AG20443 (cell line): ENCODE measurements around the gene SMAD5.

ENCODE experiments used
- DNase-seq: peaks from one replicate; pipeline ENCODE4 v3.0.0; 2012; ENCODE audit warnings: low spot score, mixed read lengths

SMAD5 gene

DNA sequence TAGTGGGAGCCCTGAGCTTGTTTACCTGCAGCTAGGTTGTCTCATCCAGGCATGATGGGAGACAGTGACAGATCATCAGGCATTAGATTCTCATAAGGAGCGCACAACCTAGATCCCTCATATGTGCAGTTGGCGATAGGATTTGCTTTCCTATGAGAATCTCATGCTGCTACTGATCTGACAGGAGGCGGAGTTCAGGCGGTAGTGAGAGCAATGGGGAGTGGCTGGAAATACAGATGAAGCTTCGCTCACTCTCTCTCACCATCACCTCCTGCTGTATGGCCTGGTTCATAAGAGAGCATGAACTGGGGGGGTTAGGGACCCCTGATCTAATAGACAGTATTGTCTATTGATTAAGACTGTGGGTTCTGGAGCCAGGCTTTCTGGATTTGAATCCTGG, 24.9 kb downstream of the SMAD5 start:
- no peak for DNase-seq

GRCh38 chr5:136159457-136159856, 26.8 kb downstream of the SMAD5 start:
- DNase-seq, result peak; percentile 71

GRCh38 chr5:136162008-136162407, 29.4 kb downstream of the SMAD5 start:
- no peak for DNase-seq

DNA sequence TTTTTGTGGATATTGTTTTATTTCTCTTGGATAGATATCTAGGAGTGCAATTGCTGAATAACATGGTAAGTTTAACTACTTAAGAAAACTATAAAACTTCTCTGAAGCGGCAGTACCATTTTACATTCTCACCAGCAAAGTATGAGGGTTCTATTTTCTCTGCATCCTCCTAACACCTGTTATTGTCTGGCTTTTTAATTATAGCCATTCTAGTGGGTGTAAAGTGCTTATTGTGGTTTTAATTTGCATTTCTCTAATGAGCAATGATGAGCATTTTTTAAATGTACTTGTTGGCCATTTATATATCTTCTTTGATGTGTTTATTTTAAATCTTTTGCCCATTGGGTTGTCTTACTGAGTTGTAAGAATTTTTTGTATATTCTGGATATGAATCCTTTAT, 31.6 kb downstream of the SMAD5 start:
- no peak for DNase-seq

DNA sequence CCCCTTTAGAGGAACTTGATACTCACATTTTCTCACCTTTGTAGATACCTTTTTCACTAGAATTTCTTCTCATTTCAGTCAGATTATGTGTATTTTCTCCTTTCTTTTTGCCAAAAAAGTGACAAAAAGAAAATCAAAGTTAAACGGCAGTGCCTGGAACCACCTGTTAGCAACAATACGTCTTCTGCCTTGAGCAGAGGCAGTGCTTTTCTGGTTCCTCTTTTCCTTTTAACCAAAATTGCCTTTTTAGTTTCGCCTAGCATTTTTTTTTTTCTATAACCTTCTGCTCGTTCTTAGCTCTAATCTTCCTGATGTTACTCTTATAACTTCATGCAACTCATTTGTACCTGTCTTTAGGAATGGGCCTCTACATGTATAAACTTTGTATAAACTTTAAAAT, 34.3 kb downstream of the SMAD5 start:
- no peak for DNase-seq

DNA sequence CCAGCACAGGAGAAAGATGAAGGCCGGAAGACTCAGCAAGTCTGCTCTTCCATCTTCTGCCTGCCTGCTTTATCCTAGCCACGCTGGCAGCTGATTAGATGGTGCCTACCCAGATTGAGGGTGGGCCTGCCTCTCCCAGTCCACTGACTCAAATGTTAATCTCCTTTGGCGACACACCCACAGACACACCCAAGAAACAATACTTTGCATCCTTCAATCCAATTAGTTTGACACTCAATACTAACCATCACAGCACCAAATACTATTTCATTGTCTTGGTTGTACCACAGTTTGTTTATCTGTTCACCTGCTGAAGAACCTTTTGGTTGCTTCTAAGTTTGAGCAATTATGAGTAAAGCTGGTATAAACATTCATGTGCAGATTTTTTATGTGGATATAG, 36.6 kb downstream of the SMAD5 start:
- DNase-seq, result no peak

DNA sequence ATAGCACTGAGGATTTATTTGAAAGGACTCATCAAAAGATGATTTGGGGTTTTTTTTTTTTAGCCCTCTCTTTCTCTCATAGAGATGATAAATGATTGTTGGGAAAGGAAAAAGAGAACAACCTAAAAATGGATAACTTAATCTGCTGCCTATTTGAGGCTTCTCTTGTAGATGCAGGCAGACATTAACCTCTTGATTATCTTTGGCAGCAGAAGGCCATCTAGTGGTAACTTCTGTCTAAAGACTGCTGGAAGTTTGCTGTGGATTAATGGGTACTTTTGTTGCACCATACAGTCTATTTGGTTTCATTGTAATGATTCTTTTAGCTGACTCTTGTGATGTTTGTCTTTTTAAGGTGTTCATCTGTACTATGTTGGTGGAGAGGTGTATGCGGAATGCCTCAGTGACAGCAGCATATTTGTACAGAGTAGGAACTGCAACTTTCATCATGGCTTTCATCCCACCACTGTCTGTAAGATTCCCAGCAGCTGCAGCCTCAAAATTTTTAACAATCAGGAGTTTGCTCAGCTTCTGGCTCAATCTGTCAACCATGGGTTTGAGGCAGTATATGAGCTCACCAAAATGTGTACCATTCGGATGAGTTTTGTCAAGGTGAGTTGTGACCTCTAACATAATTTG, 41.5 kb downstream of the SMAD5 start:
- DNase-seq, result peak; percentile 69

DNA sequence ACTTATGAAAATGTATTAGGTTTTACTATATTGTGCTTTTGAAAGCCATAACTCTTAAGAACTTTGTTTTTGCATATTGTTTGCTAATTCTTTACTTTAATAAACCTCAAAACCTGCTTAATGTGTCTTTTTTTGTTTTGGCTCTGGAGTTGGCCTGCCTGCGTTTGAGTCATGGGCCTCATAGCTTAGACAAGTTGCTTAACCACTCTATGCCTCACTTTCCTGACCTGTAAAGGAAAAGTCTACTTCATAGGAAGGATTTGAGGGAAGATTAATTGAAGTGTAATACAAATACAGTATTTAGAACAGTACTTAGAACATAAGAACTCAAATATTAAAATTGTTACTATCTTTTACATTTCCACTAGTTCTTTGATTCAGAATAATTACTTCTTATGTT, 50.0 kb downstream of the SMAD5 start:
- no peak for DNase-seq

DNA sequence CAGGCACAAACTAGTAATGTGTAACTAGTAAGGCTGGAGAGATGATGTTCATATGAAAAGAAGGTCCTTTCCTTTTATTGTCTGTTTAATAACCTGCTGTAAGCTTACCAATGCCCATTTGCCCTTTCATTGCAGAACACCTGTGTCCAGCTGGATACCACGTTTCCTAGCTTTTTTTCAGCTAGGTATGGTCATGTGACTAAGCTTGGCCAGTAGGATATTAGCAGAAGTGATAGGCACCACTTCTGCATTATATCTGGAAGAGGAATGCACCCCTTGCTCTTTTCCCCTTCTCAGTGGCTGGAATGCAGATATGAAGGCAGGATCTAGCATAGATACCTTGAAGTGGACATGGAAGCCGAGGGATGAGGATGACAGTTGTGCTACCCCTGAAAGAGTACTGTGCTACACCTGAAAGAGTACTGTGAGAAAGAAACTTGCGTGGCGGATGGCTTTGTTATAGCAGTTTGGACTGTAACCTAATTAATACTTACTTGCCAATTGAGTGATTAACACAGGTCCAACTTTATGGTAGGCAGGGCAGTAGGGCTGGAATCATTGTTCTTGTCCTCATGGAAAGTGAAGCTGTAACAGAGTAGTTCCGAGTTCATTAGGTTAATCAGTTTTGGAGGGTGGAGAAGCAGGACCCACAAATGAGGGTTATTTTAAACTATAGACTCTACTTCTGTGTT, 53.5 kb downstream of the SMAD5 start:
- DNase-seq, result no peak

DNA sequence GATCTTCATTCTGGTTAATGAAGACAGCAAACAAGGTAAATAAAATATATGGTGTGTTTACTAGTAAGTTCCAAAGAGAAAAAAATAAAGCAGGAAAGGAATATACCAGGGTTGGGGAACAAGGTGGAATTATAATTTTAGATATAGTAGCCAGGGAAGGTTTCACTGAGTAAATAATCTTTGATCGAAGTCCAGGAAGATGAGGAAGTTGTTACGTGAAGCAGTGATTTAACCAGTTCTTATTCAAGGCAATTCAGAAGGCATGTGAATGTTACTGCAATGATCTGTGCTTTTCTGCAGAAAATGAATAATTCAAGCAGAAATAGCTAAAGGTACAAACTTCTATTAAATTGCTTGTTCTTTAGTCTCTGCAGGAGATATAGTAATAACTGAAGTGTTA, 54.2 kb downstream of the SMAD5 start:
- DNase-seq, result no peak

- DNase-seq, result no peak
Observed at GRCh38 chr5:136188859-136189258, 56.2 kb downstream of the SMAD5 start.

- peak; percentile 5 for DNase-seq
Observed at GRCh38 chr5:136190091-136190720, 57.6 kb downstream of the SMAD5 start.

GRCh38 chr5:136190904-136191303, 58.3 kb downstream of the SMAD5 start:
- peak; percentile 7 for DNase-seq

DNA sequence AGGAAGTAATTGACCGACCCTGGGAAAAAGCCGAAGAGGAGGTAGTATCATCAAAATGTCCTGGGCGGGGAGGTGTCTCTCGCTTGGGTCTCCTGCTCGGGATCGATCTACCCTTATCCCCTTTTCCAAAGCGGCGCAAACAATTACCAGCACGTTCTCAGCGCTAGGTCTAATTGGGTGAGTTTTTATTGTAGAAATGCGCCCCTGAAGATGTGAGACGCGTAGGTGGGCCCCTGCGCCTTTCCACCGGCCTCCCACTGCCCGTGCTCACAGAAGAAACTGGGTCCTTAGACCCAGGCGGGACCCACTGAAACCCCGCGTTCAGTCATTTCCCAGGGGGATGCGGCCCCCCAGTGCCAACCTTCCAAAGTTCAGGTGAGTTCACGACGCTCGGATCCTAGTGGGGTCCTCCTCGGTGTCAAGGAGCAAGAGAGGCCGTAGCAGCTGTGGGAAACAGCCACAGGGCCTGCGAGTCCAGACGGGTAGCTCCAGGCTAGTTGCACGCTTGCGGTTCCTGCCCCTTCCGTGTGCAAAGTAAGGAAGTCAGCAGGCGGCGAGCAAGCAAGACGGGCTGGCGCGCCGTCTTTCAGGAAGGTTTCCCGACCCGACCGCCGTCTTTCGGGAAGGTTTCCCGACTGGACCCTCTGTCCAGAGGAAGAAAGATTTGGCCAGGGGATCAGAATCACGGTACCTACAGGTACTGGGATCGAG, 58.8 kb downstream of the SMAD5 start:
- peak; percentile 62 for DNase-seq

GRCh38 chr5:136192015-136192525, 59.4 kb downstream of the SMAD5 start:
- peak; percentile 48 for DNase-seq

- peak; percentile 56 for DNase-seq
Observed at GRCh38 chr5:136192526-136193321, 60.1 kb downstream of the SMAD5 start, which contains the start of gene SMIM32. SMIM32 (minus strand) TSS chr5:136193162; CDS start chr5:136192524, 638 bp downstream.

- DNase-seq, result no peak
Observed at GRCh38 chr5:136193322-136193935, 60.8 kb downstream of the SMAD5 start.

DNA sequence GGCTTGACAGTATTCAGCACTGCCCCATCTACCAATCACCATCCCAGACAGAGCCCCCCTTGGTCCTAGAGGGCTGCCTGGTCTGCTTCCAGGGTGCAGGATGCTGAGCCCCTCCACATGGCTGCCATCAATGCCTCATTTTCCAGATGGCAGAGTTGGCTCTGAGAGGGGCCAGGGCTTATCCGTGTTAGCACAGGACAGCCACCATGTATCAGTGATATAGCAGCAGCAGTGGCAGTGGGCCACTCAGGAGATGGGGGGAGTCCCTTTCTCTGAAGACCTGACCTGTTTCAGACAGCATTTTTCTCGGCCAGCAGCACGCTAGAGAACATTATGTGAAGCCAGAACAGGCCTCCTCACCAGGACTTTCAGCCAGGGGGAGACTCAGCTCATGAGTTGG, 61.9 kb downstream of the SMAD5 start:
- DNase-seq, result no peak

DNA sequence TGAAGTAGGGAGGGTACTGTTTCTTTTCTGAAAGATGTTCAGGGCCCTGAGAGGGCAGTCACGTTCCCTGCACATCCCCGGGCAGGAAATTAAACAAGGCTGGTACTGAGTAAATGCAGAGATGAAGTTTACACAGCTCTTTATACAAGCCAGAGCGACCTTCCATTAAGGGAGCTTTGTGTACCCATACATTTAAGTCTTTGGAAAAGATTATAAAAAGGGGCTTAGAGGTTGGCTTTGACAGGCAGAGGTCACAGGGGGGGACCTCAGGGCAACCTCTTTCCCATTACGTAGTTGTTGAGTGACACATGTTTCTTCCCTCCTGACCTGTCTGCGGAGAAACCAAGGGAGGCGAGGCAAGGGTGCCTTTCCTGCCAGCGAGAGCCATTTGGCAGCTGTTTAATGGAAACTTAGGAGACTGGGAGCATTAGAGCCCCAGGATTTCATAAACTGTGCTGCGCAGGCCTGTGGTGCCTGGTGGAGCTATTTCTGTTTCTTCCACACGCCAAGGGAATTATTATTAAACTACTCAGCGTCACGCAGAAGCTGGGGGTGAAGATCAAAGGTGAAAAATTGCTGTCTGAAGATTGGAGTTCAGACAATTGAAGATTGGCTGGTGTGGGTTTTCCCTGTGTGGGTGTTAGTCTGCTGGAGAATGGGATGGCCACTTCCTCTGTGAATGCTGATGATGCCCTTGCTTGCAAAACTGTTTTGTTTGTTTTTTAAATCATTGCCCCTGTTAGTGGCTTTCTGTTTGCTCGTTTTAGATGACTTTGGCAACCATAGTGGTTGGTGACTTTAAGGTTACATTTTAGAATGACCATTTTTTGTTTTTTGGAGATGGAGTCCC, 63.6 kb downstream of the SMAD5 start:
- no peak for DNase-seq

GRCh38 chr5:136197462-136198142, 65.0 kb downstream of the SMAD5 start:
- no peak for DNase-seq
